IMR-90 (cell line): ENCODE data around the gene PIK3R5. TPM values are rescaled to one million over a fixed set of nuclear protein-coding genes. Genes with fewer than 3 reads are reported as not detected.

Source experiments
- ATAC-seq: fragments of 200-7000 bp; cut with Tn5 transposase; 2 replicates; pipeline ENCODE4 v1.9.1; 2020; ENCODE audit warnings: low read depth, mild to moderate bottlenecking, moderate library complexity
- BruUV-seq: library from RNA; stranded (reverse); fragments of 400-500 nt; replicated peaks from 2 replicates; lab custom pipeline; 2021; lab: Mats Ljungman, UMichigan
- CTCF ChIA-PET: fragments of 300-600 bp; formaldehyde crosslinking; extraction: SDS; loops from one replicate; lab custom pipeline; 2021; ENCODE audit warnings: antibody characterized with exemption; lab: Yijun Ruan, JAX
- POLR2A ChIA-PET: fragments of 300-600 bp; sonication (Branson Sonifier 250); formaldehyde crosslinking; loops from one replicate; lab custom pipeline; 2022; ENCODE audit warnings: antibody characterized with exemption; ENCODE audit not compliant: unreplicated experiment; lab: Charles Lee
- DNase-seq: peaks from one replicate; pipeline ENCODE4 v3.0.0; 2013
- H2AFZ ChIP-seq: replicated peaks from 2 replicates; pipeline ENCODE3; 2013; ENCODE audit warnings: low read length, mild to moderate bottlenecking; ENCODE audit not compliant: poor library complexity
- H2AK5ac ChIP-seq: 2 replicates; pipeline ENCODE4 v1.6.1; 2013; ENCODE audit warnings: low read depth, low read length, inconsistent platforms
- H2AK9ac ChIP-seq: replicated peaks from 2 replicates; pipeline ENCODE3; 2013; ENCODE audit warnings: mild to moderate bottlenecking, low read depth, low read length, moderate library complexity; ENCODE audit not compliant: poor library complexity
- H2BK120ac ChIP-seq: 2 replicates; pipeline ENCODE4 v1.6.1; 2013; ENCODE audit warnings: low read depth, low read length, inconsistent platforms
- H2BK15ac ChIP-seq: 3 replicates; pipeline ENCODE4 v1.6.1; 2013; ENCODE audit warnings: low read depth, low read length, inconsistent platforms
- H2BK20ac ChIP-seq: 2 replicates; pipeline ENCODE4 v1.6.1; 2013; ENCODE audit warnings: low read depth, mild to moderate bottlenecking, inconsistent platforms, low read length, moderate library complexity
- H2BK5ac ChIP-seq: 2 replicates; pipeline ENCODE4 v1.6.1; 2013; ENCODE audit warnings: mild to moderate bottlenecking, low read depth, low read length, inconsistent platforms; ENCODE audit not compliant: poor library complexity, severe bottlenecking
- H3K14ac ChIP-seq: replicated peaks from 2 replicates; pipeline ENCODE4 v1.6.1; 2013; ENCODE audit warnings: low read depth, low read length, inconsistent platforms
- H3K18ac ChIP-seq: 2 replicates; pipeline ENCODE4 v1.6.1; 2013; ENCODE audit warnings: low read depth, low read length, control low read depth
- H3K23ac ChIP-seq: 2 replicates; pipeline ENCODE4 v1.6.1; 2013; ENCODE audit warnings: low read depth, low read length, inconsistent platforms
- H3K27ac ChIP-seq: 2 replicates; pipeline ENCODE4 v1.5.1; 2013; ENCODE audit warnings: mild to moderate bottlenecking, control low read depth, low read length; ENCODE audit not compliant: insufficient read depth
- H3K27me3 ChIP-seq: 2 replicates; pipeline ENCODE4 v1.6.1; 2013; ENCODE audit warnings: low read length; ENCODE audit not compliant: control insufficient read depth, insufficient read depth
- H3K36me3 ChIP-seq: 2 replicates; pipeline ENCODE4 v1.6.1; 2013; ENCODE audit warnings: low read length, mixed read lengths; ENCODE audit not compliant: control insufficient read depth, insufficient read depth
- H3K4ac ChIP-seq: 2 replicates; pipeline ENCODE4 v1.6.1; 2013; ENCODE audit warnings: low read depth, low read length, inconsistent platforms
- H3K4me1 ChIP-seq: 2 replicates; pipeline ENCODE4 v1.6.1; 2013; ENCODE audit warnings: low read length, mixed read lengths; ENCODE audit not compliant: control insufficient read depth, insufficient read depth
- H3K4me2 ChIP-seq: 2 replicates; pipeline ENCODE4 v1.6.1; 2013; ENCODE audit warnings: low read depth, mild to moderate bottlenecking, control low read depth, low read length, moderate library complexity
- H3K4me3 ChIP-seq: 2 replicates; pipeline ENCODE4 v1.5.1; 2013; ENCODE audit warnings: low read depth, mild to moderate bottlenecking, control low read depth, low read length, moderate library complexity; ENCODE audit not compliant: insufficient read depth
- H3K56ac ChIP-seq: 2 replicates; pipeline ENCODE4 v1.6.1; 2013; ENCODE audit warnings: low read length, inconsistent platforms; ENCODE audit not compliant: insufficient read depth; ENCODE audit errors: extremely low read depth
- H3K79me1 ChIP-seq, 2 experiments: 2 replicates each; pipeline ENCODE4 v1.6.1; 2013; ENCODE audit warnings: low read length in 2 of 2, inconsistent platforms in 1 of 2, low read depth in 1 of 2
- H3K9ac ChIP-seq: 2 replicates; pipeline ENCODE4 v1.6.1; 2013; ENCODE audit warnings: low read depth, low read length, control low read depth
- H3K9me1 ChIP-seq: 2 replicates; pipeline ENCODE4 v1.6.1; 2013; ENCODE audit warnings: low read length, inconsistent platforms; ENCODE audit not compliant: insufficient read depth
- H3K9me3 ChIP-seq: 2 replicates; pipeline ENCODE4 v1.6.1; 2013; ENCODE audit warnings: low read length; ENCODE audit not compliant: control insufficient read depth, insufficient read depth
- H4K20me1 ChIP-seq: 2 replicates; pipeline ENCODE4 v1.6.1; 2013; ENCODE audit warnings: low read length, inconsistent platforms; ENCODE audit not compliant: insufficient read depth
- H4K5ac ChIP-seq: 2 replicates; pipeline ENCODE4 v1.6.1; 2013; ENCODE audit warnings: mild to moderate bottlenecking, low read depth, low read length, control low read depth
- H4K8ac ChIP-seq, 2 experiments: 2 replicates each; pipeline ENCODE4 v1.6.1; 2013; ENCODE audit warnings: low read depth in 2 of 2, low read length in 2 of 2, control low read depth in 1 of 2, inconsistent platforms in 1 of 2
- H4K91ac ChIP-seq: 2 replicates; pipeline ENCODE4 v1.6.1; 2013; ENCODE audit warnings: low read depth, low read length, inconsistent platforms; ENCODE audit not compliant: insufficient read depth
- BHLHE40 ChIP-seq: fragments of 150-350 bp; IDR thresholded peaks from 2 replicates; pipeline ENCODE4 v1.6.1; 2016; ENCODE audit warnings: mild to moderate bottlenecking, low read depth, low read length
- CEBPB ChIP-seq: IDR thresholded peaks from 2 replicates; pipeline ENCODE4 v1.6.1; 2012; ENCODE audit warnings: low read depth, low read length, improper control_type of control experiment
- CHD1 ChIP-seq: IDR thresholded peaks from 2 replicates; pipeline ENCODE4 v1.6.1; 2012; ENCODE audit warnings: low read depth, low read length, improper control_type of control experiment
- FOS ChIP-seq: fragments of 150-350 bp; IDR thresholded peaks from 2 replicates; pipeline ENCODE4 v1.6.1; 2016; ENCODE audit warnings: low read depth, low read length
- MAFK ChIP-seq: IDR thresholded peaks from 2 replicates; pipeline ENCODE4 v1.6.1; 2012; ENCODE audit warnings: low read depth, low read length, improper control_type of control experiment
- MAZ ChIP-seq: IDR thresholded peaks from 2 replicates; pipeline ENCODE4 v1.6.1; 2012; ENCODE audit warnings: low read depth, mild to moderate bottlenecking, low read length, improper control_type of control experiment, moderate library complexity, borderline replicate concordance
- MXI1 ChIP-seq: IDR thresholded peaks from 2 replicates; pipeline ENCODE4 v1.6.1; 2012; ENCODE audit warnings: low read depth, mild to moderate bottlenecking, low read length, moderate library complexity, borderline replicate concordance
- NFE2L2 ChIP-seq: fragments of 150-350 bp; IDR thresholded peaks from 2 replicates; pipeline ENCODE4 v1.6.1; 2016; ENCODE audit warnings: low read depth, mild to moderate bottlenecking, low read length
- POLR2A ChIP-seq: IDR thresholded peaks from 2 replicates; pipeline ENCODE4 v1.6.1; 2012; ENCODE audit warnings: mild to moderate bottlenecking, low read depth, low read length
- RAD21 ChIP-seq: IDR thresholded peaks from 2 replicates; pipeline ENCODE4 v1.6.1; 2012; ENCODE audit warnings: low read length, improper control_type of control experiment
- RCOR1 ChIP-seq: IDR thresholded peaks from 2 replicates; pipeline ENCODE4 v1.6.1; 2012; ENCODE audit warnings: mild to moderate bottlenecking, low read length, improper control_type of control experiment; ENCODE audit not compliant: insufficient replicate concordance
- RFX5 ChIP-seq: IDR thresholded peaks from 2 replicates; pipeline ENCODE4 v1.8.0; 2012; ENCODE audit warnings: low read depth, mild to moderate bottlenecking, low read length, moderate library complexity
- SMC3 ChIP-seq: fragments of 150-350 bp; IDR thresholded peaks from 2 replicates; pipeline ENCODE4 v1.6.1; 2016; ENCODE audit warnings: low read depth, mild to moderate bottlenecking, antibody characterized with exemption, low read length, moderate library complexity
- WGBS, 2 experiments: methylation state at CpG; one replicate each; pipeline versions ENCODE4 v1.1.5 to v1.1.7; 2013; ENCODE audit warnings: missing lambda C conversion rate in 2 of 2; ENCODE audit not compliant: insufficient read length in 1 of 2; ENCODE audit errors: extremely low coverage in 2 of 2; 5-methylcytosine and 5-hydroxymethylcytosine counted together
- dilution Hi-C: fragments of 300-500 bp; cut with HindIII; formaldehyde crosslinking; loops from one replicate; pipeline ENCODE4 v1.14.3; 2018; ENCODE audit warnings: low sequenced_read_pairs; ENCODE audit not compliant: unreplicated experiment
- in situ Hi-C: fragments of 300-500 bp; cut with MboI; formaldehyde crosslinking; loops from 3 replicates; pipeline ENCODE4 v1.14.3; 2019; ENCODE audit warnings: low sequenced_read_pairs, inconsistent platforms, mixed read lengths
- intact Hi-C: fragments of 100-400 bp; cut with micrococcal nuclease; formaldehyde crosslinking; loops from 2 replicates; pipeline ENCODE4 v1.10.0; 2022
- polyA plus RNA-seq, 3 experiments: library from polyadenylated mRNA; depleted of rRNA; stranded (reverse); fragments of >200 nt; gene quantifications; 2 replicates each; pipeline ENCODE4 v1.2.3, GENCODE V29; 2012; ENCODE audit warnings: low replicate concordance in 1 of 3
- total RNA-seq: library from RNA; depleted of rRNA; stranded (reverse); fragments of >200 nt; gene quantifications from 2 replicates; pipeline ENCODE4 v1.2.3, GENCODE V29; 2012
- TF ChIP-seq, protein P1 (sequence below): conservative IDR thresholded peaks from 2 replicates; pipeline ENCODE4 v1.5.1; 2012; ENCODE audit warnings: mild to moderate bottlenecking, low read depth, low read length, improper control_type of control experiment
- TF ChIP-seq, protein P2 (sequence below): fragments of 150-350 bp; IDR thresholded peaks from 2 replicates; pipeline ENCODE4 v1.6.1; 2016; ENCODE audit warnings: low read depth, mild to moderate bottlenecking, low read length, moderate library complexity, borderline replicate concordance
- TF ChIP-seq, protein P3 (sequence below): fragments of 150-350 bp; IDR thresholded peaks from 2 replicates; pipeline ENCODE4 v1.6.1; 2017; ENCODE audit warnings: mild to moderate bottlenecking, antibody characterized with exemption, low read length, low read depth

Gene PIK3R5
- total and polyA plus RNA-seq, 2 of the 4 experiments (the other 2 are of a cell fraction) = not detected

DNA sequence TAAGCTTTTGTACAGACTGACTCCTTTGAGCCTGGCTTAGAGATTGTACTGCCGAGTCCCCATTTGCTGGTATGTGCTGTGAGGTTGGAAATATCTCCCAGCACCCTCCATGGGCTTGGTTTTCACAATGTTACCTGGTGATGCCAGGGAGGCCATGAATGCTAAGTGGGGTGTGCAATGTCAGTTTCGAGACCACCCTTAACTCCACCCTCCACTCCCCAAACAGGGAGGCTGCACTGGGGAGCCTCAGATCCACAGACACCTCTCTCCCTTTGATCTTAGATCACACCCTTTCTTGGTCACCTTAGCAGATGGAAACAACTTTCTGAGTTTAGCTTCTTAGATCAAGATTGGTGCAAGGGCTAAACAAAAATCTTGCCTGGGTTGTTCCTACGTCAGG lies 69.4 kb downstream of the PIK3R5 start:
- no peak overlapping the region for H3K4me2 ChIP-seq
- no peak overlapping the region for H3K56ac ChIP-seq
- H4K8ac ChIP-seq = no peak overlapping the region
- TF ChIP-seq, protein P1, sequence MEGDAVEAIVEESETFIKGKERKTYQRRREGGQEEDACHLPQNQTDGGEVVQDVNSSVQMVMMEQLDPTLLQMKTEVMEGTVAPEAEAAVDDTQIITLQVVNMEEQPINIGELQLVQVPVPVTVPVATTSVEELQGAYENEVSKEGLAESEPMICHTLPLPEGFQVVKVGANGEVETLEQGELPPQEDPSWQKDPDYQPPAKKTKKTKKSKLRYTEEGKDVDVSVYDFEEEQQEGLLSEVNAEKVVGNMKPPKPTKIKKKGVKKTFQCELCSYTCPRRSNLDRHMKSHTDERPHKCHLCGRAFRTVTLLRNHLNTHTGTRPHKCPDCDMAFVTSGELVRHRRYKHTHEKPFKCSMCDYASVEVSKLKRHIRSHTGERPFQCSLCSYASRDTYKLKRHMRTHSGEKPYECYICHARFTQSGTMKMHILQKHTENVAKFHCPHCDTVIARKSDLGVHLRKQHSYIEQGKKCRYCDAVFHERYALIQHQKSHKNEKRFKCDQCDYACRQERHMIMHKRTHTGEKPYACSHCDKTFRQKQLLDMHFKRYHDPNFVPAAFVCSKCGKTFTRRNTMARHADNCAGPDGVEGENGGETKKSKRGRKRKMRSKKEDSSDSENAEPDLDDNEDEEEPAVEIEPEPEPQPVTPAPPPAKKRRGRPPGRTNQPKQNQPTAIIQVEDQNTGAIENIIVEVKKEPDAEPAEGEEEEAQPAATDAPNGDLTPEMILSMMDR = no peak
- TF ChIP-seq RCOR1 (no peak), CHD1 (no peak), FOS (no peak), MXI1 (no peak), CEBPB (no peak), RFX5 (no peak), MAZ (no peak), POLR2A (no peak), SMC3 (no peak), RAD21 (no peak), NFE2L2 (no peak), BHLHE40 (no peak), MAFK (no peak)
- TF ChIP-seq, protein P2, sequence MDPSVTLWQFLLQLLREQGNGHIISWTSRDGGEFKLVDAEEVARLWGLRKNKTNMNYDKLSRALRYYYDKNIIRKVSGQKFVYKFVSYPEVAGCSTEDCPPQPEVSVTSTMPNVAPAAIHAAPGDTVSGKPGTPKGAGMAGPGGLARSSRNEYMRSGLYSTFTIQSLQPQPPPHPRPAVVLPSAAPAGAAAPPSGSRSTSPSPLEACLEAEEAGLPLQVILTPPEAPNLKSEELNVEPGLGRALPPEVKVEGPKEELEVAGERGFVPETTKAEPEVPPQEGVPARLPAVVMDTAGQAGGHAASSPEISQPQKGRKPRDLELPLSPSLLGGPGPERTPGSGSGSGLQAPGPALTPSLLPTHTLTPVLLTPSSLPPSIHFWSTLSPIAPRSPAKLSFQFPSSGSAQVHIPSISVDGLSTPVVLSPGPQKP = no peak
- TF ChIP-seq, protein P3, sequence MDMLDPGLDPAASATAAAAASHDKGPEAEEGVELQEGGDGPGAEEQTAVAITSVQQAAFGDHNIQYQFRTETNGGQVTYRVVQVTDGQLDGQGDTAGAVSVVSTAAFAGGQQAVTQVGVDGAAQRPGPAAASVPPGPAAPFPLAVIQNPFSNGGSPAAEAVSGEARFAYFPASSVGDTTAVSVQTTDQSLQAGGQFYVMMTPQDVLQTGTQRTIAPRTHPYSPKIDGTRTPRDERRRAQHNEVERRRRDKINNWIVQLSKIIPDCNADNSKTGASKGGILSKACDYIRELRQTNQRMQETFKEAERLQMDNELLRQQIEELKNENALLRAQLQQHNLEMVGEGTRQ = no peak
- H3K79me1 ChIP-seq = no peaks in the 10 kb centered on the region
- H2BK120ac ChIP-seq = no peak overlapping the region
- no peak overlapping the region for H2BK15ac ChIP-seq
- no peaks in the 10 kb centered on the region for H4K20me1 ChIP-seq
- no peak overlapping the region for H3K4me3 ChIP-seq
- dilution Hi-C loops = no loop called here
- no peak overlapping the region for H4K5ac ChIP-seq
- no peak overlapping the region for H3K14ac ChIP-seq
- no peak overlapping the region for H2BK20ac ChIP-seq
- H2BK5ac ChIP-seq = no peak overlapping the region
- DNase-seq (no peak), ATAC-seq (no peak)
- no peaks in the 10 kb centered on the region for H3K4me1 ChIP-seq
- no peak overlapping the region for H3K9ac ChIP-seq
- in situ Hi-C loops = no loop called here
- H4K91ac ChIP-seq = no peak overlapping the region
- H3K23ac ChIP-seq = no peak overlapping the region
- no peaks in the 10 kb centered on the region for H3K36me3 ChIP-seq
- intact Hi-C loops = loop anchor here (10.0 kb wide), 1 partner anchor 629 kb away; no protein-coding TSS in a partner anchor
- H3K27ac ChIP-seq = no peak overlapping the region
- no peak overlapping the region for H2AK5ac ChIP-seq
- no TSS peak for BruUV-seq
- H2AK9ac ChIP-seq = no peak overlapping the region
- no peaks in the 10 kb centered on the region; the same call in 1 of the 2 replicates for H3K27me3 ChIP-seq
- H2AFZ ChIP-seq = no peak overlapping the region
- H3K9me1 ChIP-seq = no peaks in the 10 kb centered on the region
- H3K18ac ChIP-seq = no peak overlapping the region
- ChIA-PET POLR2A (no interaction called here), CTCF (no interaction called here)
- WGBS, 2 experiments = no CpG with 5 or more reads among the region's 3 CpGs
- H3K4ac ChIP-seq = no peak overlapping the region
- no peaks in the 10 kb centered on the region for H3K9me3 ChIP-seq
